Suprapubic skin (tissue), 4 donors: ENCODE results near the gene P4HA1. TPM values are rescaled to one million over a fixed set of nuclear protein-coding genes. Genes with fewer than 3 reads are reported as not detected.

Source experiments
- DNase-seq, 2 donors: peaks; one replicate each; pipeline ENCODE4 v3.0.0-alpha.2; 2019; ENCODE audit warnings: low spot score in 2 of 2
- H3K27ac ChIP-seq: fragments of 200-600 bp; sonication (generic); one replicate; pipeline ENCODE4 v1.5.1; 2019
- H3K27me3 ChIP-seq: fragments of 200-600 bp; sonication (generic); one replicate; pipeline ENCODE4 v1.5.1; 2019
- H3K36me3 ChIP-seq: fragments of 200-600 bp; sonication (generic); one replicate; pipeline ENCODE4 v1.5.1; 2019
- H3K4me1 ChIP-seq: fragments of 200-600 bp; sonication (generic); one replicate; pipeline ENCODE4 v1.5.1; 2019
- H3K4me3 ChIP-seq: fragments of 200-600 bp; sonication (generic); one replicate; pipeline ENCODE4 v1.5.1; 2019; ENCODE audit warnings: mild to moderate bottlenecking
- H3K9me3 ChIP-seq: fragments of 200-600 bp; sonication (generic); one replicate; pipeline ENCODE4 v1.5.1; 2019
- EP300 ChIP-seq: sonication (generic); formaldehyde crosslinking; IDR thresholded peaks from one replicate; pipeline ENCODE4 v1.6.1; 2017; ENCODE audit warnings: antibody characterized with exemption
- POLR2A ChIP-seq, 2 donors: fragments of 450-650 bp; IDR thresholded peaks; one replicate each; pipeline ENCODE4 v1.6.1; 2017; ENCODE audit warnings: antibody characterized with exemption in 2 of 2, mild to moderate bottlenecking in 2 of 2, moderate library complexity in 2 of 2
- POLR2AphosphoS5 ChIP-seq, 3 donors: sonication (generic); formaldehyde crosslinking; IDR thresholded peaks; one replicate each; pipeline ENCODE4 v1.6.1; 2017; ENCODE audit warnings: antibody characterized with exemption in 3 of 3
- WGBS: methylation state at CpG from one replicate; pipeline ENCODE4 v1.1.5; 2018; 5-methylcytosine and 5-hydroxymethylcytosine counted together
- total RNA-seq, 4 donors: library from RNA; depleted of rRNA; stranded (reverse); fragments of >200 nt; gene quantifications; one replicate each; pipeline ENCODE4 v1.1.0, GENCODE V29; 2016
- TF ChIP-seq, protein P1 (sequence below), 2 donors: fragments of 200-600 bp in 1 of 2; fragments of 450-650 bp in 1 of 2; sonication (generic) in 1 of 2; IDR thresholded peaks; one replicate each; pipeline ENCODE4 v1.5.1; 2016 to 2019; ENCODE audit warnings: antibody characterized with exemption in 2 of 2, mild to moderate bottlenecking in 1 of 2, moderate library complexity in 1 of 2

The P4HA1 gene
- total RNA-seq, 4 donors from 2014 or later, result 10.6 to 19.5 (median 16.0) TPM

DNA sequence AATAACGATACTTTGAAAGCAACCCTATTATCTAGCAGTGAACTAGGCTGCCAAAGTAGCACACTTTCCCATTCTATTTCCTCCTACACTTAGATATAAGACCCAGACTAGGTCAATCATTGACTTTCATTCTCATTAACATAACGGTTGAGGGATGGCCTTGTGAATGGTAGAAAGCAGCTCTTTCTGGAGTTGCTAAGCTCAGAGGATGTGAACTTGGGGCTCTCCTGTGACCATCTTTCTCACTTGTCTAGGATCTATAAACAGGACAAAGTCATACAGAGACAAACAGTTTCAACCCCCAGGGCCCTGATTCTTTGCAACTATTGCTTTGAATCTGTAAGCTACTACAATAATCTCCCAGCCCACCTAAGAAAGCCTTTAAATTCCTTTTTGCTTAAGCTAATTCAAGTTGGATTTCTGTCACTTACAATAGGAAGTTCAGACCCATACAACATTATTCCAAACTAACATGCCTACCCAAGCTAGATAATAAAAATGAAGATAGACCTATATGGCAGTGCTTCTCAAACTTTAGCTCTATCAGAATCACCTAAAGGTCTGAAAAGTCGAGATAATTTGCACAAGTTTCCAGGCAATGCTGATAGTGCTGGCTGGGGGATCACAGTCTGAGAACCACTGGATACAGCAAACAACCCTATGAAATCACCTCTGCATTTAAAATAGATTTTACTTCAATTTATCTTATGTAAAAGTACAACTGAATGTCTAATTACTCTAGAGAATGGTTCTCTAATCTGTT lies 16.7 kb downstream of the P4HA1 start:
- Histone ChIP-seq H3K27me3 (no peaks in the 10 kb centered on the region), H3K4me3 (no peak overlapping the region), H3K36me3 (peaks cover 4% of the 10 kb centered on the region), H3K27ac (no peak overlapping the region), H3K4me1 (peaks cover 15% of the 10 kb centered on the region), H3K9me3 (no peaks in the 10 kb centered on the region)
- no peak for DNase-seq
- 99% methylated on average over 3 of the region's 3 CpGs for WGBS
- TF ChIP-seq, protein P1, sequence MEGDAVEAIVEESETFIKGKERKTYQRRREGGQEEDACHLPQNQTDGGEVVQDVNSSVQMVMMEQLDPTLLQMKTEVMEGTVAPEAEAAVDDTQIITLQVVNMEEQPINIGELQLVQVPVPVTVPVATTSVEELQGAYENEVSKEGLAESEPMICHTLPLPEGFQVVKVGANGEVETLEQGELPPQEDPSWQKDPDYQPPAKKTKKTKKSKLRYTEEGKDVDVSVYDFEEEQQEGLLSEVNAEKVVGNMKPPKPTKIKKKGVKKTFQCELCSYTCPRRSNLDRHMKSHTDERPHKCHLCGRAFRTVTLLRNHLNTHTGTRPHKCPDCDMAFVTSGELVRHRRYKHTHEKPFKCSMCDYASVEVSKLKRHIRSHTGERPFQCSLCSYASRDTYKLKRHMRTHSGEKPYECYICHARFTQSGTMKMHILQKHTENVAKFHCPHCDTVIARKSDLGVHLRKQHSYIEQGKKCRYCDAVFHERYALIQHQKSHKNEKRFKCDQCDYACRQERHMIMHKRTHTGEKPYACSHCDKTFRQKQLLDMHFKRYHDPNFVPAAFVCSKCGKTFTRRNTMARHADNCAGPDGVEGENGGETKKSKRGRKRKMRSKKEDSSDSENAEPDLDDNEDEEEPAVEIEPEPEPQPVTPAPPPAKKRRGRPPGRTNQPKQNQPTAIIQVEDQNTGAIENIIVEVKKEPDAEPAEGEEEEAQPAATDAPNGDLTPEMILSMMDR (IDR thresholded peaks at IDR 0.05), result no peak
- TF ChIP-seq POLR2AphosphoS5 (IDR thresholded peaks at IDR 0.05) (no peak), EP300 (no peak), POLR2A (IDR thresholded peaks at IDR 0.05) (no peak)

DNA sequence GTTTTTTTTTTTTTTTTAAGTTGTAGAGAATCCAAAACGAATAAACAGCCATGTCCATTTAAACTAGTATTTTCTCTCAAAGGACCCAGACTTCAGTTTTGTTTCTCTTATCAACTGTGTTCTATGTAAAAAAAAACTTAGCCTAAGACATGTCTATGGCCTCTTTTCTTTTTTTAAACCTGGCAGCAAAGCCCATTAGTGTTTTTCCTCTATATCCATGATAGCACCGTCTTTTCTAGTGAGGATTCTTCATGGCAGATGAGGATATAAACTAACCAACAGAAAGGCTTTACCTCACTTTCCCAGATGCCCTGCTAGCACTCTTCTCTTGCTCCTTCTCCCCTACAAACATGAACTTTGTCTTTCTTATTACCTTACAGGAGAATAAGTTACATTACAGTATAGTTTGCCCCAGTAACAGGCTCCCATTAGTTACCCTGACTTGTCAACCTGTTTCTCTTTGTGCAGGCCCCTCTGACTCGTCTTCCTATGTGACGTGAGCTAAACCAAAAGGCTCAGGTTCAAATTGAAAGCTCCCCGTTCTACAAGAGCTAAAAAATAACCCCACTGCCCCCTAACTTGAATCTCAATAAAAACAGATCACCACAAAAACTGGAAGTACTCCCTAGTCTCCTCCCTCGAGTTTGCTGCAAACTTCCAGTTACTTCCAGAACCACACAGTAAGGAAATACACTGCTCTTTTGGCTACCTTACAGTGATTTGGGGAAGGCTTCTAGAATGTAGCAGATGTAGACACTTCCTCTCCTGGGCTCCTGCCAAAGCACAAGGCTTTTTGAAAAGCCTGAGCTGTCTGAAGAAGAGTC lies 20.1 kb downstream of the P4HA1 start:
- Histone ChIP-seq H3K4me3 (peak overlapping the region; percentile 26), H3K27me3 (no peaks in the 10 kb centered on the region), H3K36me3 (peaks cover 15% of the 10 kb centered on the region), H3K4me1 (peaks cover 11% of the 10 kb centered on the region), H3K27ac (peak overlapping the region; percentile 66), H3K9me3 (no peaks in the 10 kb centered on the region)
- 38% methylated on average over 6 of the region's 6 CpGs for WGBS
- DNase-seq, result no peak
- TF ChIP-seq, protein P1 (IDR thresholded peaks at IDR 0.05), result no peak
- TF ChIP-seq POLR2AphosphoS5 (IDR thresholded peaks at IDR 0.05) (no peak), EP300 (no peak), POLR2A (IDR thresholded peaks at IDR 0.05) (no peak)

DNA sequence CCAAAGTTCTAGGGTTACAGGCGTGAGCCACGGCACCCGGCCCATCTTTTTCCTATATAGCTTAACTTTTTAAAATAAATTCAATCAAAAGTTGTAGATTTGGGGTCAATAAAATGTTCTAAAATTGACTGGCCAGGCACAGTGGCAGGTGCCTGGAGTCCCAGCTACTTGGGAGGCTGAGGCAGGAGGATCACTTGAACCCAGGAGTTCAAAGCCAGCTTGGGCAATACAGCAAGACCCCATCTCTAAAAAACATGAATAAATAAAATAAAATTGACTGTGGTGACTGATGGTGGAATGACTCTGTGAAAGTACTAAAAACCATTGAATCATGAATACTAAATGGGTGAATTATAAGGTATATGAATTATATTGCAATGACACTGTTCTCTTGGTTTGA lies 20.8 kb downstream of the P4HA1 start:
- 98% methylated on average over 3 of the region's 3 CpGs for WGBS
- Histone ChIP-seq H3K36me3 (peaks cover 21% of the 10 kb centered on the region), H3K27ac (no peak overlapping the region), H3K4me3 (no peak overlapping the region), H3K27me3 (no peaks in the 10 kb centered on the region), H3K9me3 (no peaks in the 10 kb centered on the region), H3K4me1 (peaks cover 11% of the 10 kb centered on the region)
- TF ChIP-seq POLR2AphosphoS5 (IDR thresholded peaks at IDR 0.05) (no peak), EP300 (no peak), POLR2A (IDR thresholded peaks at IDR 0.05) (no peak)
- TF ChIP-seq, protein P1 (IDR thresholded peaks at IDR 0.05), result no peak
- DNase-seq, result no peak

DNA sequence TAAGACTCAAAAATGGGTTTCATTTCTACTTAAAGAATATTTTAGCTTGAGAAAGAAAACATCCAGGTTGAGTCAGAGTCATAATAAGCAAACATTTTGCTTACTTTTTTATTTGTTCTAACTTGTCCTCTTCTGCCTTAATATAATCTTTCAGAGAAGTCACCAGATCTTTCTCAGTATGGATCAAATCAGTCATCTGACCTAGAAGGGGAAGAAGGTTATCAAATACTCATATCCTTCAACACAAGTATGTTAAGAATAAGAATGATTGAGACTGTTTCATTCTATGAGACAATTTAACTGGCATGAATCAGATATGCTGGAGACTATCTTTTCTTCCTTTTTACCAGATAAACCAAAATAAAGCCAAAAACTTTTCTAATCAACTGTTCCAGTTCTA lies 23.0 kb downstream of the P4HA1 start:
- peaks cover 24% of the 10 kb centered on the region for H3K36me3 ChIP-seq

More for the DNA sequence above, 23.0 kb downstream of the P4HA1 start:
- TF ChIP-seq EP300 (no peak), POLR2A (IDR thresholded peaks at IDR 0.05) (no peak), POLR2AphosphoS5 (IDR thresholded peaks at IDR 0.05) (no peak)
- TF ChIP-seq, protein P1 (IDR thresholded peaks at IDR 0.05), result no peak
- H3K4me3 ChIP-seq, result no peak overlapping the region
- no peak overlapping the region for H3K27ac ChIP-seq
- peaks cover 11% of the 10 kb centered on the region for H3K4me1 ChIP-seq
- H3K9me3 ChIP-seq, result no peaks in the 10 kb centered on the region
- no peak for DNase-seq
- H3K27me3 ChIP-seq, result no peaks in the 10 kb centered on the region
